OCI-M2 (cell line): ENCODE results near the gene ATG10.

Experiments used
- DNase-seq: peaks from one replicate; lab custom pipeline; 2025; ENCODE audit not compliant: unreplicated experiment; lab: John Stamatoyannopoulos, UW

ATG10 gene

DNA sequence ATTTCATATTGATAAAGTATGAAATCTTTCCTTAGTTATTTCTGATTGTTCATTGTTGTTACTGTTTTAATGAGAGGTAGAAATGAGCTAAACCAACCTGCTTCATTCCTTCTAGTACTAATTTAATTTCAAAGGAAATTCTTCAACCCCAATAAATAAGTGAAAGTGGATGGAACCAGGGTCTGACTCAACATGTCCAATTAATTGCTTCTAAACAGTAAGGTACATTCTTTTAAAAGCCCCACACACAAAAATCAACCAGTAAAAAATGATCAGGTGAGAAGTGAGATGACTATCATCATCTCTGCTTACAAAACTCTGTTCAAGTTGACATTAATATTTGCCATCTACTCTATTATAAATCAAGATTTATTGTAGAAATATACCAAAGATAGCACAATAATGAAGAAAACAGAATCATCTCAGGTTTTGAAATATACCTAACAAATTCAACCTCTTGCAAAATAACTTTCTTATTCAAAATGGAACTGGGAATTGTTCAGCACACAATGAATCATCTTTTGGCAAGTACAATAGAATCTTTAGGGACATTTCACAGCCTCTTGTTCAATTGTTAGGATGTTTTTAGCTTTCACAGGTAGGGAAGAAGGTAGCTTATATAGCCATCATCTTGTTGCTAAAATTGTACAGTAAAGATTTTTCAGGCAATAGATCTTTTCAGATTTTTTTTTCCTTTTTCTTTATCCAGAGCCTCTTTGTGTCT lies 191.8 kb downstream of the ATG10 start:
- no peak for DNase-seq

DNA sequence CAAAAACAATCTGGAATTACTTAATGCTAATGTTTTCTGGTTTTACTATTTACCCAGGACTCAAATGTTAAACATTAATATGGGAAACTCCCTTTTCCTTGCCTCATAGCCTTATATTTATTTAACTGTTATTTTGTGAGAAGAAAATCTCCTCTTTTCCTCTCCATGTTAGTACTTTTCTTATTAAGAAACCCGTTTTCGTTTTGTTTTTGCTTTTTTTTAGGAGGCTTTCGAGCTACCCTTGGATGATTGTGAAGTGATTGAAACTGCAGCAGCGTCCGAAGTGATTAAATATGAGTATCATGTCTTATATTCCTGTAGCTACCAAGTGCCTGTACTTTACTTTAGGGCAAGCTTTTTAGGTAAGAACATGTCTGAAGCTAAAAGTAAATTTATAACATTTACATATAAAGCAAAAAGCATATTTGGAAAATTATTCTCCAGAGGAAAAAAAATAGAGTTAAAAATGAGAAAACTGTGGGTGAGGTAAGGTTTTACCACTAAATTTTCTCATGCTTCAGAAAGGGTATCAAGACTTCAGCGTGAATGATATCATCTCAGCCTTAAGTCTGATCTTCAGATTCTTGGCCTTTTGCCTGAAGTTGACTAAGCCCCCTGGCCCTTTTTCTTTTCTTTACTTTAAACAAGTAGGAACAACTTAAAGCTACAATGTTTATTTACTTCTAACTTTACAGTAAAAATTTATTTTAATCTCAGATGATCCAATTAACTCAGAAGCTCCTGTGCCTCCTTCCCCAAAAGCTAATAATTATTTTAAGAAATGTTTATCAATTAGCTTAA lies 192.6 kb downstream of the ATG10 start:
- no peak for DNase-seq

DNA sequence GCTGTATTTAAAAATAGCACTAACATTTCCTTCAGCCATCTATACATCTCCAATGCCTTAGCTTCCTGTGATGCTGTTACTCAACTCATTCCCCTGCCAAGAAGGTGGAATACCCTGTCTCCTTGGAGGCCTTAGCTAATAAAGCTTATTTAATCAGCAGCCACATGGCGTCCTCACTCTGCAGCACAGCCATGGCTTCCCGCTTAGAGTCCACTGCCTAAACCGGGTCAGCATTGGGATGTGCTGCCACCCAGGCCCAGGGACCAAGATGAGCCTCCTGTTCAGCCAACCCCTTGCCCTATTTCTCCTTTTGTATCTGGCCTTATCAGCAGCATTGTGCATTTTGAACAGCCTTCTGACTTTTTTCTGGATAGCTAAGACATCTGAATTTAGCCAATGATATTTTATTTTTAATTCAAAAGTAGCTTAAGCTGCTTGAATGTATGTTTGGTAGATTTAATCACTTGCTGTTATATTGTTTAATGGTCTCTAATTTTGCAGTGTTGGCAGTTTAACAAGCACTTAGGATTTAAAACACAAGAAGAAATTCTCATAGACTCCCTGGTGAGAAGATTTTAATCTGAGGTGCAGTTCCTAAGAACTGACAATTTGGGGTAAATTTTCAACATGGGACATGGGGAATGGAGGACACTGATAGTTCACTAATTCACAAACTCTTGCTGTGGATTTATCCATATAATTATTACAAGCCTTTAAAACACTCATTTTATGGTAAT lies 193.3 kb downstream of the ATG10 start:
- no peak for DNase-seq

DNA sequence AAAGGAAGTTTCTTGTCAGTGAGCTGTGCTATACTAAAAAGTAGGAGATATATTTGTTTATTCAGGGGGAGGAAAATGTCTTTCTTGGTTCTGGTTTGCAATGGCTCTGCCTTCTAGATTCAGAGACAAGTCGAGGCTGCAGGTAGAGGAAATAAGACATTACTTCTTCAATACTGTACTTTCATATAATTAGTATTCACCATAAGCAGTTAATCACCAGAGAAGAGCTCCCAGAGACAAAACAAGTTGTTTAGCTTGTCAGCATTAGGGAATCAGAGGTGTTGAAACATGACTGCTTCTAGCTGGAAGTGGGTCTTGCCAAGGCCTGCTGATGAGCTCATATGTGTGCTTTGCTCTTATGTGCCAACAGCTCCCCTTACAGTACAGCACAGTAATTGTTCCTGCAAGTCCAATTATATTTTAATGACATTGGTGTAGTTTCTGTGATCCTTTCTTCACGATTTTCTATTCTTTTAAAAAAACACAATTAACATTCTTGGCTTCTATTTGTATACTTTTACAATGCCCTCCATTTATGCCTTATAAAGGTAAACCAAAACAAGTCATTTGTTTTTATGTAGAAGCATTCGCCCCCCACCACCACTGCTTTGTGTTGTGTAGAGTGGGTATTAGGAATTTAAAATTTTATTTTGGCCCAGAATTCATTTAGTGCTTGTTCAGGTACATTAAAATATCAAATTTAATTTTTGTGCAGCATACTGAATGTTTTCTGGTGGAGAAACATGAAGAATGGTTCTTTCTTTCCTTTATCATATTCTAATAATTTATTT lies 194.1 kb downstream of the ATG10 start:
- DNase-seq = no peak

DNA sequence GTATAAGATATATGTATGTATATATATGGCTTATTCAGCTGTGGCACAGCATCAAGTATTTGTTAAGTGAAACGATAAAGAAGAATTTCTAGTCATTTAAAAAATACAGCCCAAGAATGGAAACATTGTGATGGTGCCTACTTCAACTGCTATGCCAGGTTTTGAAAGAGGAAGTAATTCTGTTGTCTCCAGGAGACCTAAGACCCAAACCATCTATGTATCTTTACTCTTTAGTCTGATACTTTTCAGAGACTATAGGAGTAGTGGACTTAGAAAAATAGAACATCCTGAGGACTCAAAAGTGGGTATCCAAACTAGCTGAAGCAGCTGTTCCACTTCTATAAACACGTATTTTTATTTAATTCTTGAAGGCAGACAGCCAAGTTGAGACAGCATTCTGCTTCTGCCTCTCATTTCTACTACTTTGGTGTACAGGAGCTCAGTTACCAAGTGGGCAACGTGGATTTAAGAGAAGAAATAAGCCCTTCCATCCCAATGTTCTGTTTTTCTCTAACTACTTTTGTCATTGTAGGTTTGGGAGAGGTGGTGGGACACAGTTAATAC lies 195.6 kb downstream of the ATG10 start:
- DNase-seq = no peak

DNA sequence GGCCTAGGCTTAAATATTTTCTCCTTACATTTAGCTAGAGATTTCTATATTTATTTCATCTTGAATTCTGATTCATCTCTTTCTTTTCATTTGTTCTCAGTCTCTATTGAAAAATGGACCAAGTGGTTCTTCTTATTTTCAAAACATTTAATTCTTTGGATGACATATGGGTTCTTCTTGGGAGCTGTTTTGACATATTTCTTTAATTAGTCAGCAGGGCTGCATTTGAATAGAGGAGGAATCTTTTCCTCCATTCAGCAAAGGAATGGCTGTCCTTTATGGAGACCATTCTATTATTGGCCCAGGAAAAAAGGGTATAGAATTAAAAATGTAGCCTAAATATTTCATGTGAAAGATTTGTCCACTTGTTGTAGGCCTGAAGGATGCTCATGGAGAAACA lies 196.5 kb downstream of the ATG10 start:
- no peak for DNase-seq

DNA sequence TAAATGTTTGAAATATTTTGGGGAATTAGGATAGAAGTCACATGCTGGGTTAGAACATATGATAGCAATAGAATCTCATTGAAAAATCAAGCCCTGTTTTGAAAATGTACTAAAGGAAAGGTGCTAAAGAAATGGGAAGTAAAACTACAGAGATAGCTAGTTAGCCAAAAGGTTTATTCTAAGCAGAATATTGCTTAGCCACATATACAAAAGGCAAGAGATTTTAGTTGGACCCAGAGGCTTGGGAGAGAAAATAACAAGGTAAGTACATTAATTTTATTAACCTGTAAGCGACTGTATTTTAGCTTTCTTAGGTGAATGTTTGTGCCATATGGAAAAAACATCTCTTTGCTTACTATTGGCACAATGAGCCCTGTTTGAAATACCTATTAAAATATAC lies 198.1 kb downstream of the ATG10 start:
- DNase-seq = no peak

DNA sequence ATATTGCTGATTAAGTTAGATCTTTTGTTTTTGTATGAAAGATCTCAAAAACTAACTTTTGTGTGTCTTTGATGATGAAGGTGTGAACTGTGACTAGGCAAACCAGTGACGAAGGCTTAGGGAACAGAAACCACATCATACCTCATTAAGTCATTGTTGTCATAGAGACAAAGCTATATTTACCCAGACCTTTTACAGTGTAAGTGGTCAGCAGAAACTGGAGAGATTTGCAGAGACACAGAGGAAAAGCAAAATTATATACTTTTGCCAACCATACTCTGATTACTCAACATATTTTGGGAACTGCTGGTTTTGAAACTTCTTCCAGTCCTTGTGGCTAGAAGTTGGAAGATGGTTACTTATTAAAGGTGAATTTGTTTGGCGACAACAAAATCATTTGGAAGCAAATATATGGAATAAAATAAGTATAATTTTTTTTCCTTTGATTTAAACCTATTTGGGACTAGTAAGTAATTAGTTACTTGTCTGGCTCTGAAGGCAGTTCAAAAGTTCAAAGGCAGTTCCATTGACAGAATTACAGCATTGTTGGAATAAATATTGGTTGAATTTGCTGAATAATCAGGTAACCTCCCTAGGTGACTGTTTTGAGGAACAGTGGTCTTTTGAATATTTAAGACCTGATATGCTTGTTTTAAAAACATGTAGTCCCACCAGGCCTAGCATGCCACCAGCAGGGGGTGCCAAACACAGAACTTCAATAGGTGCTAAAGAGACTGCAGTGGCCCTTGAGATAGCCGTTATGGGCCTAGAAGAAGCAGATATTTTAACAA lies 202.5 kb downstream of the ATG10 start:
- peak; percentile 10 for DNase-seq

DNA sequence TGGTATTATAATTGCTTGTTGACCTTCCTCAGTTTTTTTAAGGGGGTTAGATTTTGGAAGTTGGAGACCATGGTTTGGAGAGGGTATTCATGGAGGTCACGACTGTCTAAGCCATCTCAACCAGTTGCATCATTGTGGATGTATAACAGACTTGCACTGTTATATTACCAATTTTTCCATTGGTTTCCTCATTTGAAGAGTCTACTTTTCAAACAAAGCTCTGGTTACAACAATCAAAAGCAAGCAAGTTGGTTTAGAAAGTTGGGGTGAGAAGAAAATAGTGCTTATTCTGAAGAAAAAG lies 203.0 kb downstream of the ATG10 start:
- DNase-seq = no peak

DNA sequence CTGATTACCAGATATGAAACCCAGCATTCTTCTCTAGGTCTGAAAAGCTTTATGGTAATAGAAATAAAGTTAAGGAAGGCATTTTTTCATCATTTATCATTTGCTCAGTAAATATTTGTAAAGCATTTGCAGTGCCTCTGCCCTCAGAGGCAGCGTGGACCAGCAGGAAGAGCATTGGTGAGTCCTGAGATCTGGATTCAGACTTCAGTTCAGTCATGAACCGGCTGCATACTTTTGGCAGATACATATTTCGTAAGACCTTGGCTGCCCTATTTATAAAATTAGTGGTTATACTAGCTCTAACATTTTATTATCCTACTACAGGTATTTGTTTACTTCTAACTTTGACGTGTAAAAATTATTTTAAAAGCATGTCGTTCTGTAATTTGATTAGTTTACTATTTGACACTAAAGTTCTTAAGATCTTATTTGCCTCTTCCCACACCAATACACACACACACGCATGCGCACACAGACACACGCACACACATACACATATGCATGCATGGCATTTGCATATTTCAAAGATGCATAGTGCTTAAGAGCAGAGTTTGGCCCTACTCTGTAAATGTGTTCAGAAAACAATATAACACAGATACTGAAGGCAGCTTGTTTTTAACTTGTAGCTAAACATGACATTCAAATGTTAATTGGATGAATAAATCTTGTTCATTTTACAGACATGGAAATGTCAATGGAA lies 204.4 kb downstream of the ATG10 start:
- no peak for DNase-seq

DNA sequence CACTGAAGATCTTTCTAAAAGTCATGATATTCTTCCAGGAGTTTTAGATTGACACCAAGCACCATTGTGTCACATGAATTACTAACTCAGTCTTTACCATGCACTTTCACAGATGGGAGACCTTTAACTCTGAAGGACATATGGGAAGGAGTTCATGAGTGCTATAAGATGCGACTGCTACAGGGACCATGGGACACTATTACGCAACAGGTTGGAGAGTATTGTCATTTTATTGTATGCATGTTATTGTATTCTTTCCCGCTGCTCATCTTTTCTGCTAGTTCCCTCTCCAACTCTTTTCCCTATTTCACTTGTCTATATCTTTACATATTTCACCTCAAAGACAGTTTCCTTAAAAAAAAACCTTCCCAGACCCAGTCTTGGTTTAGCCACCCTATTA lies 206.6 kb downstream of the ATG10 start:
- no peak for DNase-seq

DNA sequence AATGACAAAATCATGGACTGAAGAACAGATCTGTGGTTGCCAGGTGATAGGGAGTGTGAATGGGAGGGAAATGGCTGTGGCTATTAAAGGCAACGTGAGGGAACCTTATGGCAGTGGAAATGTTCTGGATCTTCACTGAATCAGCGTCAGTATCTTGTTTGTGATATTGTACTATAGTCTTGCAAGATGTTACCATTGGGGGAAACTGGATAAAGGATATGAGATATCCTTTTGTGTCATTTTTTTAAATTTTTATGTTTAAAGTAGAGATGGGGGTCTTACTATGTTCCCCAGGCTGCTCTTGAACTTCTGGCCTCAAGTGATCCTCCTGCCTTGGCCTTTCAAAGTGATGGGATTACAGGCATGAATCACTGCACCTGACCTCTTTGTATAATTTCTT lies 210.8 kb downstream of the ATG10 start:
- no peak for DNase-seq

DNA sequence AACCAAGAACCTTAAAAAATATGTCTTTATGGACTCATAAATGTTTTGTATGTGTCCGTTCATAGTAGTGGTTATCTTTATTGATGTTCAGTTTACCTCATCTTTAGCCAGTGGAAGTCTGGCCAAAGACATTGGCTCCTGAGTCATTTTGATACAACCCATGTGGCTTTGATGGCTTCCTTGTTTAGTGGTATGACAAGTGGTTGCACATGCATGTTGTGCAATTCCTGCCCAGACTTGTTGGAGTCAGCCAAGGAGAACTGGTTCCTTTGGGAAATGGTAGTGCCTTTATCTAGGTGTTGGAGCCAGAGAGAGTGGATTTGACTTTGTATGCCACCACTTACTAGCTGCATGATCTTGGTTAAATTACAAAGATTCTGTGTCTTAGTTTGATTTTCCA lies 212.0 kb downstream of the ATG10 start:
- DNase-seq = no peak

DNA sequence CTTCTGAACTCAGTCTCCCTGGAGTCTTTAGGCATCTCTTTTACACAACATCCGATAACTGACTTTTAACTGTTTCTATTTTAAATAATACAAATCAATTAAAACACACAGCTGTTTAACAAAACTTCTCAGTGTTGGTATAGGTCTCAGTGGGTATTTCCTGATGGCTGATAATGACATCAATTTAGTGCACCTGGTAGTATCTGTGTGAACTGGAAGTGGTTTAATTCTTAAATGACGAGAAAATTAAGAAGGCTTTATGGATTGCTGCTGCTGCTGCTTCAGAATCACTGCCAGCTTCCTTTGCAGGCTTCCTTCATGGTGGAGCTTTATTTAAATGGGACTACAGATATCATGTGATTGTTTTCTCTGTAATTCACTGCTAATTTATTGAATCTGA lies 214.0 kb downstream of the ATG10 start:
- DNase-seq = no peak

DNA sequence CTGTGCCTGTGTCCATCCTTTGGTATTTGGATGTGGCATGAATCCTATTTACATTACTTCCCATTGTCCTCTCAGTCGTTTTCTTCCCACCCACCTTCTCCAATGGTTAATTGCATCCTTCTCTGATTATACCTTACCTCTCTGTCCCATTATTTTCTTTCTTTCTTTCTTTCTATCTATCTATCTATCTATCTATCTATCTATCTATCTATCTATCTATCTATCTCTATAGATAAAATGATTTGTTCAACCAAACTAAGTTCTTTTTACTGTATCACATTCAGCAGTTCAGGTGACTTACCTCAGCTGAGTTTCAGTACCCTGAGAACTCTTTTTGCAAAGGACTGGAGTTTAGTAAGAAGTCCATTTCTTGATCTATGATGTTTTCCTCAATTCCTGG lies 225.7 kb downstream of the ATG10 start:
- no peak for DNase-seq

DNA sequence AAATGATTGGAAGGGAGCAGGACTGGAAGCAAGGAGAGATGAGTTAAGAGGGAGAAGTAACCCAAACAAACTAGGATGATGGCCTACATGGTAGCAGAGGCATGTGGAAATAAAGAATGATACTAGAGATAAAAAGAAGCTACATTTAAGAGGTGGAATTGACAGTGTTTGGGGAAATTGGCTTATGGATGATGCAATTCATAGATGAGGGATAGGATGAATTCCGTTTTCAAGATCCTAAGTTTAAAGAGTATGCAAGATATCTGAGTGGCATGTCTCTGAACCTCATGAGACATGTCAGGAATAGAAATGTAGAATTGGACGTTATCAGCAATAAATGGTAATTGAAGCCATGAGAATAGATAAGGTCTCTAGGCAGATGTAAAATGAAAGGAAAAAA lies 232.7 kb downstream of the ATG10 start:
- no peak for DNase-seq

DNA sequence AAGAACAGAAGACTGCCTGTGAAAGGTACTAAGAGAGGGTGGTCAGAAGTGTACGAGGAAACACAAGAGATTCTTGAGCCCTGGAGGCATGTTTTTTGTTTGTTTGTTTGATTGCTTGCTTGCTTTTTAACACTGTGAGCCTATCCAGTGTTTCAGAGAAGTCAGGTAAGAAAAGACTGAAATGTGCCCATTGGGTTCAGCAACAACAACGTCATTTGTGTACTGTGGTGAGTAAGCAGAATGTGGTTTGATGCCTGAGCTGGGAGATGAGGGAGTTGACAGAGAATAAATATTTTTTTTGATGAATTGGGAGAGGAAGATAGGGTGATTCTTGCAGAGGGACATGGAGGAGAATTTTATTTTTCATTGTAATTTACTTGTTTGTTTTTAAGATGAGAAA lies 233.2 kb downstream of the ATG10 start:
- no peak for DNase-seq

DNA sequence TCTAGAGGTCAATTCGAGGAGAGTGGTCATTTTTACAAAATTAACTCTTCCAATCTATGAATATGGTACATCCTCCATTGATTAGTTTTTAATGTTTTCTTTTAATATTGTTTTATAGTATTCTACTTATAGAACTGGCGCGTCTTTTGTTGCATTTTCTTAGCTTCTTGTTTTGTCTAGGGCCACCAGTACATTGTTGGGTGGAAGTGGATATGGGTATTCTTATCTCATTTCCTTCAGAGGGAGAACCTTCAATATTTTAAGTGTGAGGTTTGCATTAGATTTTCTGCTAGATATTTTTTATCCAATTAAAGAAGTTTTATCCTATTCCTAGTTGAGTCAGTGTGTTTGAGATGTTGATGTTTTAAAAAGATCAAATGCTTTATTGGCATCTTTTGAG lies 236.5 kb downstream of the ATG10 start:
- DNase-seq = no peak

DNA sequence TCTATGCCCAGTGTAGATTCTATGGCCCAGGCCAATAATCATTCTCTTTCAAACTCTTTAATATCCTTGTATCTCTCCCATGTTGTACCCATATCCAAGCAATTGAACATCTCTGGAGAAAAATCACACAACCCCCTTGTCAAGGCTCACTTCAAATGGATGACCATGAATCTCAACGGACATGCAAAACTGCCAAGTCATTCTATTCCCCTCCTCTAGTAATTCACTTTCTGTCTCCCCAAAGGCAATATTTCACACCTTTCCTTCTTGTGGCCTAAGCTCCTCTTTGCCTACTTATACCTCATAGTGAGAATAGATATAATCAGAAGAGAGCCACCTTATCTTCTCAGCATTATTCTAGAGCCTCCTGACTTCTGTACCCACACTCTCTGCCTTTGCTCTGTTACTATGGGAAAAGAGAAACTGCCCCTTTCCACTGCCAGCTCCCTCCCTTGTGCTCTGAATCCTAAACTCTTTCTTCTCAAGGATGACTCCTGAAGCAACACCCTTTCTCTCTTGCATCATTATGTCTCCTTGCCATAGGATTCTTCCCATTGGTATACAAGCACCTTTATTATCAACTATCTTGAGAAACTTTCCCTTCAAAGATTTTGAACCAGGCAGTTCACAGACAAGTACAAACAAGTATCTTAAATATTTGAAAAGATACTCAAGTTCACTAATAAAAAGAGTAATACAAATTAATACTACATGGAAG lies 240.2 kb downstream of the ATG10 start:
- DNase-seq = no peak
